Measurements from ENCODE around the gene DHDH. TPM values are rescaled to one million over a fixed set of nuclear protein-coding genes. Genes with fewer than 3 reads are reported as not detected.
A peak's percentile ranks its signal among the peaks of the same experiment; 100 is the strongest.

Gene DHDH
- polyA plus RNA-seq, 3 donors, result 0.38 TPM; not detected in 2

GRCh38 chr19:48993175-48994034, 59.9 kb downstream of the DHDH start, which contains the start of the genes GYS1 and RUVBL2:
Gene GYS1 (minus strand): TSS chr19:48993309. CDS start chr19:48993112, 197 bp downstream.
Gene RUVBL2 (plus strand): TSS chr19:48993887. CDS start chr19:48993912, 25 bp downstream.
- DNase-seq, result peak; percentile 98 to 100 (median 100)
- peaks cover 13 to 21% of the 10 kb centered on the region in 2 donors for H3K36me3 ChIP-seq (replicated peaks in 1 of 2; ENCODE audit: control insufficient read depth in 1 of 2, insufficient read depth in 2 of 2, low read length in 2 of 2)
- peak within 1 kb of the TSS; percentile 95 for H2AFZ ChIP-seq (ENCODE audit: insufficient read depth, low read depth, low read length, poor library complexity, severe bottlenecking)
- peaks cover 77% of the 10 kb centered on the region for H3K79me2 ChIP-seq (ENCODE audit: insufficient read depth, low read length)
- TF ChIP-seq CTCF (IDR thresholded peaks at IDR 0.05), result peak; percentile 99
- Mint-ChIP-seq H3K4me1 (peaks cover 26% of the 10 kb centered on the region), H3K4me3 (peak within 1 kb of the TSS; percentile 92 to 94), H3K27me3 (ENCODE audit: low read depth in 3 of 3) (peaks cover 0 to 3% (median 0%) of the 10 kb centered on the region in 3 donors), H3K36me3 (peaks cover 14 to 32% of the 10 kb centered on the region in 2 donors), H3K9me3 (peaks cover 0 to 1% (median 0%) of the 10 kb centered on the region in 7 donors), H3K27ac (peak within 1 kb of the TSS; percentile 91 to 99 (median 97))
- H3K4me3 ChIP-seq (replicated peaks in 1 of 3; ENCODE audit: low read depth in 2 of 3, low read length in 3 of 3), result peak within 1 kb of the TSS; percentile 78 to 98 (median 93)
- peaks cover 8% of the 10 kb centered on the region for H4K20me1 ChIP-seq (ENCODE audit: insufficient read depth, low read length)
- H3K9me3 ChIP-seq (replicated peaks in 1 of 2; ENCODE audit: control insufficient read depth in 1 of 2, insufficient read depth in 1 of 2, low read length in 2 of 2), result no peaks in the 10 kb centered on the region
- H3K27me3 ChIP-seq (ENCODE audit: control insufficient read depth in 2 of 2, insufficient read depth in 2 of 2, low read length in 2 of 2), result no peaks in the 10 kb centered on the region
- H3K9ac ChIP-seq (ENCODE audit: insufficient read depth, low read length, poor library complexity, severe bottlenecking), result peak within 1 kb of the TSS; percentile 85
- peak within 1 kb of the TSS; percentile 86 to 94 for H3K27ac ChIP-seq (ENCODE audit: low read depth in 1 of 2, low read length in 2 of 2)
- intact Hi-C loops (cut with micrococcal nuclease), result loop anchor here in 1 of 2 donors (10.0 kb wide), 1 partner anchor 669 kb away; the partner anchor contains the start of gene EMP3
- peak within 1 kb of the TSS; percentile 98 for H3K4me2 ChIP-seq (replicated peaks; ENCODE audit: extremely low read depth, low read length, poor library complexity, severe bottlenecking)
- 0% methylated on average over 45 of the region's 56 CpGs for WGBS (ENCODE audit: insufficient coverage)
- peaks cover 25 to 40% of the 10 kb centered on the region in 2 donors for H3K4me1 ChIP-seq (ENCODE audit: control insufficient read depth in 1 of 2, insufficient read depth in 2 of 2, low read length in 2 of 2)

DNA sequence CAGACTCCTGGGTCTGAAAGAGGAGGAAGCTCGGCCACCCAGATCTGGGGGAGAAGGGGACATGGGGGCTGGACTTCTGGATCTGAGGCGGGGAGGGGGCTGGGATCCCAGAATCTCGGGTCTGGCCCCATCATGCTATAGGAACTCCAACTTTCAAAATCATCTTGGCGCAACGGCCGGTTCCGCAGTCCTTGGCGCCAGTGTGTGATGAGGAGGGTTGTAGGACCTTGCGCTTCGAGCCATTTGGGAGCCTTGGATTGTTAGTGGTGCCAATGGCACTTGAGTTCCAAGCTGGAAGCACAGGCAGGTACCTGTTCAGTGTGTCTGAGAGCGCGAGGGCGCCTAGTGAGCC, 60.5 kb downstream of the DHDH start:
- Histone ChIP-seq H3K79me2 (ENCODE audit: insufficient read depth, low read length) (peaks cover 77% of the 10 kb centered on the region), H3K9ac (ENCODE audit: insufficient read depth, low read length, poor library complexity, severe bottlenecking) (peak overlapping the region; percentile 85), H3K27ac (ENCODE audit: low read depth in 1 of 2, low read length in 2 of 2) (peak overlapping the region; percentile 86 to 94), H3K4me2 (replicated peaks; ENCODE audit: extremely low read depth, low read length, poor library complexity, severe bottlenecking) (peak overlapping the region; percentile 98), H3K9me3 (replicated peaks in 1 of 2; ENCODE audit: control insufficient read depth in 1 of 2, insufficient read depth in 1 of 2, low read length in 2 of 2) (no peaks in the 10 kb centered on the region), H3K36me3 (replicated peaks in 1 of 2; ENCODE audit: control insufficient read depth in 1 of 2, insufficient read depth in 2 of 2, low read length in 2 of 2) (peaks cover 7 to 16% of the 10 kb centered on the region in 2 donors), H3K4me3 (replicated peaks in 1 of 3; ENCODE audit: low read depth in 2 of 3, low read length in 3 of 3) (peak overlapping the region; percentile 59 to 98 (median 93)), H3K4me1 (ENCODE audit: control insufficient read depth in 1 of 2, insufficient read depth in 2 of 2, low read length in 2 of 2) (peaks cover 25 to 40% of the 10 kb centered on the region in 2 donors), H3K27me3 (ENCODE audit: control insufficient read depth in 2 of 2, insufficient read depth in 2 of 2, low read length in 2 of 2) (no peaks in the 10 kb centered on the region), H2AFZ (ENCODE audit: insufficient read depth, low read depth, low read length, poor library complexity, severe bottlenecking) (peak overlapping the region; percentile 95), H4K20me1 (ENCODE audit: insufficient read depth, low read length) (peaks cover 8% of the 10 kb centered on the region)
- intact Hi-C loops (cut with micrococcal nuclease), result loop anchor here in 1 of 2 donors (10.0 kb wide), 1 partner anchor 669 kb away; the partner anchor contains the start of gene EMP3
- no peak for TF ChIP-seq CTCF (IDR thresholded peaks at IDR 0.05)
- Mint-ChIP-seq H3K27ac (peak overlapping the region; percentile 91 to 99 (median 97)), H3K27me3 (ENCODE audit: low read depth in 3 of 3) (peaks cover 0 to 3% (median 0%) of the 10 kb centered on the region in 3 donors), H3K4me1 (peaks cover 26% of the 10 kb centered on the region), H3K36me3 (peaks cover 8 to 26% of the 10 kb centered on the region in 2 donors), H3K9me3 (peaks cover 0 to 1% (median 0%) of the 10 kb centered on the region in 7 donors), H3K4me3 (peak overlapping the region; percentile 92 to 94)
- WGBS (ENCODE audit: insufficient coverage), result under 1% methylated on average over 10 of the region's 13 CpGs
- no peak for DNase-seq

All from CD14-positive monocyte (primary cell).